Prostate gland (tissue), 2 donors: ENCODE results near the gene ACY1. TPM values are rescaled to one million over a fixed set of nuclear protein-coding genes. Genes with fewer than 3 reads are reported as not detected.

Source experiments
- DNase-seq: peaks from one replicate; pipeline ENCODE4 v3.0.0-alpha.2; 2019; ENCODE audit warnings: low spot score
- H3K27ac ChIP-seq, 2 donors: fragments of 200-600 bp; sonication (generic); 2 replicates each; pipeline ENCODE4 v1.5.1; 2017 to 2019
- H3K27me3 ChIP-seq: fragments of 200-600 bp; sonication (generic); replicated peaks from 2 replicates; pipeline ENCODE4 v1.5.1; 2019; ENCODE audit not compliant: insufficient read depth
- H3K36me3 ChIP-seq, 2 donors: fragments of 200-600 bp; sonication (generic); 1 replicate in 1 of 2; 2 replicates in 1 of 2; pipeline versions ENCODE4 v1.5.1 to v1.8.1; 2017 to 2019
- H3K4me1 ChIP-seq: fragments of 200-600 bp; sonication (generic); replicated peaks from 2 replicates; pipeline ENCODE4 v1.5.1; 2019
- H3K4me3 ChIP-seq, 2 donors: fragments of 200-600 bp; sonication (generic); 2 replicates each; pipeline ENCODE4 v1.5.1; 2017 to 2019
- H3K9me3 ChIP-seq: fragments of 200-600 bp; sonication (generic); 2 replicates; pipeline ENCODE4 v1.5.1; 2017
- CTCF ChIP-seq, 4 experiments: fragments of 200-600 bp in 2 of 4; fragments of 450-650 bp in 2 of 4; sonication (generic) in 2 of 4; IDR thresholded peaks; 1 replicate in 3 of 4; 2 replicates in 1 of 4; pipeline ENCODE4 v1.5.1; 2016 to 2019; ENCODE audit warnings: antibody characterized with exemption in 4 of 4, mild to moderate bottlenecking in 2 of 4, moderate library complexity in 2 of 4
- POLR2A ChIP-seq: fragments of 450-650 bp; IDR thresholded peaks from one replicate; pipeline ENCODE4 v1.6.1; 2016; ENCODE audit warnings: antibody characterized with exemption, mild to moderate bottlenecking
- POLR2AphosphoS5 ChIP-seq: sonication (generic); formaldehyde crosslinking; IDR thresholded peaks from one replicate; pipeline ENCODE4 v1.6.1; 2017; ENCODE audit warnings: antibody characterized with exemption
- WGBS: methylation state at CpG from one replicate; pipeline ENCODE4 v1.1.5; 2018; 5-methylcytosine and 5-hydroxymethylcytosine counted together
- intact Hi-C: fragments of 100-400 bp; cut with DNase I; formaldehyde crosslinking; loops from one replicate; pipeline ENCODE4 v1.14.2; 2022
- total RNA-seq, 2 donors: library from RNA; depleted of rRNA; stranded (reverse); fragments of >200 nt; gene quantifications; one replicate each; pipeline ENCODE4 v1.1.0, GENCODE V29; 2016

The ACY1 gene
- total RNA-seq, 2 donors from 2014 or later: 42.1 to 82.6 TPM

- TF ChIP-seq CTCF (IDR thresholded peaks at IDR 0.05) (no peak), POLR2A (no peak), POLR2AphosphoS5 (no peak)
- 73% methylated on average over 20 of the region's 20 CpGs for WGBS
- H3K27ac ChIP-seq: peak overlapping the region in 1 of 2 donors; percentile 8
- DNase-seq: no peak
- no peak overlapping the region for H3K4me3 ChIP-seq
- no peaks in the 10 kb centered on the region for H3K36me3 ChIP-seq
- H3K4me1 ChIP-seq: no peaks in the 10 kb centered on the region
- H3K9me3 ChIP-seq: no peaks in the 10 kb centered on the region
- intact Hi-C loops: no loop called here
- no peaks in the 10 kb centered on the region for H3K27me3 ChIP-seq
Measured at GRCh38 chr3:52022323-52023100, 39.2 kb downstream of the ACY1 start.

GRCh38 chr3:52023101-52023770 is 39.9 kb downstream of the ACY1 start:
- DNase-seq: no peak
- Histone ChIP-seq H3K4me1 (no peaks in the 10 kb centered on the region), H3K27ac (no peak overlapping the region), H3K4me3 (no peak overlapping the region), H3K9me3 (no peaks in the 10 kb centered on the region), H3K36me3 (no peaks in the 10 kb centered on the region), H3K27me3 (no peaks in the 10 kb centered on the region)
- 94% methylated on average over 3 of the region's 3 CpGs for WGBS
- TF ChIP-seq POLR2AphosphoS5 (no peak), CTCF (IDR thresholded peaks at IDR 0.05) (no peak), POLR2A (no peak)
- intact Hi-C loops: no loop called here

- Histone ChIP-seq H3K9me3 (no peaks in the 10 kb centered on the region), H3K27ac (no peak overlapping the region), H3K27me3 (no peaks in the 10 kb centered on the region), H3K36me3 (no peaks in the 10 kb centered on the region), H3K4me3 (no peak overlapping the region), H3K4me1 (no peaks in the 10 kb centered on the region)
- intact Hi-C loops: no loop called here
- DNase-seq: no peak
- TF ChIP-seq POLR2AphosphoS5 (no peak), CTCF (IDR thresholded peaks at IDR 0.05) (no peak), POLR2A (no peak)
- 78% methylated on average over 8 of the region's 8 CpGs for WGBS
Measured at GRCh38 chr3:52023860-52024764, 40.8 kb downstream of the ACY1 start.

GRCh38 chr3:52024765-52025452 is 41.6 kb downstream of the ACY1 start:
- Histone ChIP-seq H3K27me3 (no peaks in the 10 kb centered on the region), H3K4me3 (no peak overlapping the region), H3K36me3 (no peaks in the 10 kb centered on the region), H3K9me3 (no peaks in the 10 kb centered on the region), H3K4me1 (no peaks in the 10 kb centered on the region), H3K27ac (no peak overlapping the region)
- intact Hi-C loops: no loop called here
- no peak for DNase-seq
- 76% methylated on average over 6 of the region's 6 CpGs for WGBS
- no peak for TF ChIP-seq POLR2AphosphoS5
- TF ChIP-seq CTCF (IDR thresholded peaks at IDR 0.05): no peak
- no peak for TF ChIP-seq POLR2A
